H9 (cell line): ENCODE measurements around the gene FASLG. TPM values are rescaled to one million over a fixed set of nuclear protein-coding genes. Genes with fewer than 3 reads are reported as not detected.

ENCODE experiments used
- DNase-seq: peaks from one replicate; pipeline ENCODE4 v3.0.0-alpha.2; 2017
- H2AFZ ChIP-seq: one replicate; pipeline ENCODE4 v1.6.1; 2013; ENCODE audit warnings: mild to moderate bottlenecking, low read length, control low read depth, moderate library complexity
- H2AK5ac ChIP-seq: 2 replicates; pipeline ENCODE4 v1.6.1; 2013; ENCODE audit warnings: low read length, control low read depth, mixed read lengths; ENCODE audit not compliant: insufficient read length
- H2BK120ac ChIP-seq: one replicate; pipeline ENCODE4 v1.6.1; 2013; ENCODE audit warnings: low read depth, mild to moderate bottlenecking, low read length, control low read depth, inconsistent platforms; ENCODE audit not compliant: poor library complexity, severe bottlenecking
- H2BK12ac ChIP-seq: 2 replicates; pipeline ENCODE4 v1.6.1; 2013; ENCODE audit warnings: low read length, control low read depth, mixed read lengths, low read depth; ENCODE audit not compliant: insufficient read length
- H2BK15ac ChIP-seq: 2 replicates; pipeline ENCODE4 v1.6.1; 2013; ENCODE audit warnings: low read depth, low read length, control low read depth
- H2BK20ac ChIP-seq: one replicate; pipeline ENCODE4 v1.6.1; 2013; ENCODE audit warnings: low read depth, mild to moderate bottlenecking, low read length, control low read depth, inconsistent platforms; ENCODE audit not compliant: poor library complexity, severe bottlenecking
- H2BK5ac ChIP-seq: 2 replicates; pipeline ENCODE4 v1.6.1; 2013; ENCODE audit warnings: low read length, control low read depth, mixed read lengths; ENCODE audit not compliant: insufficient read length
- H3K14ac ChIP-seq: 2 replicates; pipeline ENCODE4 v1.6.1; 2013; ENCODE audit warnings: low read length, control low read depth; ENCODE audit not compliant: insufficient read depth
- H3K18ac ChIP-seq: 2 replicates; pipeline ENCODE4 v1.6.1; 2013; ENCODE audit warnings: low read depth, mild to moderate bottlenecking, mixed read lengths, low read length, control low read depth; ENCODE audit not compliant: insufficient read length
- H3K23ac ChIP-seq: 2 replicates; pipeline ENCODE4 v1.6.1; 2013; ENCODE audit warnings: low read length, control low read depth, mixed read lengths, low read depth; ENCODE audit not compliant: insufficient read length
- H3K23me2 ChIP-seq: 2 replicates; pipeline ENCODE4 v1.6.1; 2013; ENCODE audit warnings: low read depth, mild to moderate bottlenecking, mixed read lengths, low read length, control low read depth; ENCODE audit not compliant: insufficient read length, poor library complexity, severe bottlenecking
- H3K27ac ChIP-seq: 2 replicates; pipeline ENCODE4 v1.5.1; 2013; ENCODE audit warnings: low read length, control low read depth, mixed read lengths, low read depth; ENCODE audit not compliant: insufficient read length
- H3K27me3 ChIP-seq: 2 replicates; pipeline ENCODE4 v1.6.1; 2013; ENCODE audit warnings: low read length, control low read depth, inconsistent platforms; ENCODE audit not compliant: insufficient read depth
- H3K4ac ChIP-seq: 2 replicates; pipeline ENCODE4 v1.6.1; 2013; ENCODE audit warnings: low read depth, mild to moderate bottlenecking, control low read depth, inconsistent platforms, low read length, moderate library complexity
- H3K4me1 ChIP-seq: 2 replicates; pipeline ENCODE4 v1.6.1; 2013; ENCODE audit warnings: low read length, control low read depth, inconsistent platforms; ENCODE audit not compliant: insufficient read depth
- H3K4me2 ChIP-seq: 2 replicates; pipeline ENCODE4 v1.6.1; 2013; ENCODE audit warnings: low read length, control low read depth, mixed read lengths; ENCODE audit not compliant: insufficient read length, insufficient read depth
- H3K56ac ChIP-seq: 2 replicates; pipeline ENCODE4 v1.6.1; 2013; ENCODE audit warnings: low read depth, mild to moderate bottlenecking, mixed read lengths, low read length, control low read depth; ENCODE audit not compliant: insufficient read length
- H3K79me1 ChIP-seq: 2 replicates; pipeline ENCODE4 v1.6.1; 2013; ENCODE audit warnings: low read depth, mild to moderate bottlenecking, moderate library complexity, low read length, control low read depth, inconsistent platforms; ENCODE audit not compliant: insufficient read depth, poor library complexity, severe bottlenecking
- H3K79me2 ChIP-seq: 2 replicates; pipeline ENCODE4 v1.6.1; 2013; ENCODE audit warnings: low read length, control low read depth, inconsistent platforms; ENCODE audit not compliant: insufficient read depth
- H3K9ac ChIP-seq: 2 replicates; pipeline ENCODE4 v1.6.1; 2013; ENCODE audit warnings: low read length, control low read depth, mixed read lengths; ENCODE audit not compliant: insufficient read length; ENCODE audit errors: extremely low read depth
- H3K9me3 ChIP-seq: one replicate; pipeline ENCODE4 v1.6.1; 2013; ENCODE audit warnings: low read depth, low read length, inconsistent platforms; ENCODE audit not compliant: control insufficient read depth
- H3T11ph ChIP-seq: one replicate; pipeline ENCODE4 v1.6.1; 2013; ENCODE audit warnings: mild to moderate bottlenecking, low read length, control low read depth, inconsistent platforms
- H4K20me1 ChIP-seq: one replicate; pipeline ENCODE4 v1.6.1; 2013; ENCODE audit not compliant: control insufficient read depth, insufficient read length, insufficient read depth
- H4K5ac ChIP-seq: 2 replicates; pipeline ENCODE4 v1.6.1; 2013; ENCODE audit warnings: low read depth, mild to moderate bottlenecking, mixed read lengths, low read length, control low read depth; ENCODE audit not compliant: insufficient read length
- H4K8ac ChIP-seq: replicated peaks from 2 replicates; pipeline ENCODE4 v1.6.1; 2013; ENCODE audit warnings: low read length, control low read depth, mixed read lengths, low read depth; ENCODE audit not compliant: insufficient read length
- H4K91ac ChIP-seq: 2 replicates; pipeline ENCODE4 v1.6.1; 2013; ENCODE audit warnings: low read depth, mild to moderate bottlenecking, moderate library complexity, mixed read lengths, low read length, control low read depth; ENCODE audit not compliant: insufficient read length
- H3K27ac Mint-ChIP-seq, 3 experiments: 2 replicates in 2 of 3; 3 replicates in 1 of 3; pipeline ENCODE4 v1.8.0; 2020 to 2021; ENCODE audit warnings: mixed read lengths in 3 of 3, mild to moderate bottlenecking in 1 of 3, moderate library complexity in 1 of 3
- H3K27me3 Mint-ChIP-seq: 2 replicates; pipeline ENCODE4 v1.8.0; 2021; ENCODE audit warnings: low read depth, mild to moderate bottlenecking, moderate library complexity, mixed read lengths
- H3K36me3 Mint-ChIP-seq, 3 experiments: 2 replicates in 2 of 3; 3 replicates in 1 of 3; pipeline ENCODE4 v1.8.0; 2020 to 2021; ENCODE audit warnings: low read depth in 3 of 3, mixed read lengths in 3 of 3; ENCODE audit not compliant: insufficient read depth in 1 of 3
- H3K4me1 Mint-ChIP-seq, 2 experiments: 2 replicates each; pipeline ENCODE4 v1.8.0; 2020; ENCODE audit warnings: mixed read lengths in 2 of 2
- H3K4me3 Mint-ChIP-seq, 2 experiments: 2 replicates in 1 of 2; 3 replicates in 1 of 2; pipeline ENCODE4 v1.8.0; 2020 to 2021; ENCODE audit warnings: mild to moderate bottlenecking in 2 of 2, mixed read lengths in 2 of 2, moderate library complexity in 1 of 2
- H3K9me3 Mint-ChIP-seq, 2 experiments: 2 replicates in 1 of 2; 3 replicates in 1 of 2; pipeline ENCODE4 v1.8.0; 2020; ENCODE audit warnings: mild to moderate bottlenecking in 2 of 2, mixed read lengths in 2 of 2, moderate library complexity in 1 of 2
- CTCF ChIP-seq: fragments of 200-600 bp; sonication (generic); conservative IDR thresholded peaks from 3 replicates; pipeline ENCODE4 v1.8.0; 2021; ENCODE audit warnings: antibody characterized with exemption, mild to moderate bottlenecking
- WGBS: extraction: QIAGEN DNeasy Blood & Tissue Kit; methylation state at CpG from one replicate; pipeline ENCODE4 v1.1.7; 2013; ENCODE audit warnings: missing lambda C conversion rate, low lambda C conversion rate, mixed read lengths; ENCODE audit not compliant: insufficient read length; ENCODE audit errors: extremely low coverage; 5-methylcytosine and 5-hydroxymethylcytosine counted together
- total RNA-seq: library from RNA; stranded (reverse); gene quantifications from 2 replicates; pipeline ENCODE4 v1.2.1, GENCODE V29; 2021

The FASLG gene
- total RNA-seq, 1 experiment from 2014 or later = not detected

- Histone ChIP-seq H3K79me2 (no peaks in the 10 kb centered on the region), H3K4me1 (no peaks in the 10 kb centered on the region; the same call in 1 of the 2 replicates), H4K8ac (no peak overlapping the region), H3K14ac (no peak overlapping the region), H2BK12ac (no peak overlapping the region), H3K9me3 (no peaks in the 10 kb centered on the region), H3K23ac (no peak overlapping the region), H4K91ac (no peak overlapping the region), H2BK15ac (no peak overlapping the region), H2BK20ac (no peak overlapping the region), H2BK5ac (no peak overlapping the region), H3K27me3 (no peaks in the 10 kb centered on the region), H4K5ac (no peak overlapping the region), H3K9ac (no peak overlapping the region), H3K23me2 (no peaks in the 10 kb centered on the region), H4K20me1 (no peaks in the 10 kb centered on the region), H3K56ac (no peak overlapping the region), H2AK5ac (no peak overlapping the region), H3K4ac (no peak overlapping the region), H2BK120ac (no peak overlapping the region), H3K4me2 (no peak overlapping the region), H3K27ac (no peak overlapping the region), H3K79me1 (no peaks in the 10 kb centered on the region), H3K18ac (no peak overlapping the region), H3T11ph (no peak overlapping the region), H2AFZ (no peak overlapping the region)
- Mint-ChIP-seq H3K27me3 (no peaks in the 10 kb centered on the region), H3K9me3 (peaks cover 0 to under 1% of the 10 kb centered on the region in 2 experiments; a peak in 3 of 5 replicates), H3K36me3 (no peaks in the 10 kb centered on the region; a peak in 1 of 7 replicates), H3K4me3 (no peak overlapping the region), H3K4me1 (peaks cover 11 to 17% of the 10 kb centered on the region in 2 experiments; a peak in 3 of 4 replicates), H3K27ac (no peak overlapping the region)
- WGBS = no CpG with 5 or more reads among the region's 2 CpGs
- TF ChIP-seq CTCF = no peak
- DNase-seq = no peak
These were observed 21.4 kb upstream of the FASLG start for GRCh38 chr1:172637522-172637921.
